ENCODE data around the gene CNPY2. TPM values are rescaled to one million over a fixed set of nuclear protein-coding genes. Genes with fewer than 3 reads are reported as not detected.
"Not testable (repeated sequence)": the region's sequence is repeated elsewhere in the genome, so short reads cannot be mapped to it uniquely, and the experiment has no call there.

The CNPY2 gene
- total RNA-seq, 1 experiment from 2014 or later, result 169 TPM

DNA sequence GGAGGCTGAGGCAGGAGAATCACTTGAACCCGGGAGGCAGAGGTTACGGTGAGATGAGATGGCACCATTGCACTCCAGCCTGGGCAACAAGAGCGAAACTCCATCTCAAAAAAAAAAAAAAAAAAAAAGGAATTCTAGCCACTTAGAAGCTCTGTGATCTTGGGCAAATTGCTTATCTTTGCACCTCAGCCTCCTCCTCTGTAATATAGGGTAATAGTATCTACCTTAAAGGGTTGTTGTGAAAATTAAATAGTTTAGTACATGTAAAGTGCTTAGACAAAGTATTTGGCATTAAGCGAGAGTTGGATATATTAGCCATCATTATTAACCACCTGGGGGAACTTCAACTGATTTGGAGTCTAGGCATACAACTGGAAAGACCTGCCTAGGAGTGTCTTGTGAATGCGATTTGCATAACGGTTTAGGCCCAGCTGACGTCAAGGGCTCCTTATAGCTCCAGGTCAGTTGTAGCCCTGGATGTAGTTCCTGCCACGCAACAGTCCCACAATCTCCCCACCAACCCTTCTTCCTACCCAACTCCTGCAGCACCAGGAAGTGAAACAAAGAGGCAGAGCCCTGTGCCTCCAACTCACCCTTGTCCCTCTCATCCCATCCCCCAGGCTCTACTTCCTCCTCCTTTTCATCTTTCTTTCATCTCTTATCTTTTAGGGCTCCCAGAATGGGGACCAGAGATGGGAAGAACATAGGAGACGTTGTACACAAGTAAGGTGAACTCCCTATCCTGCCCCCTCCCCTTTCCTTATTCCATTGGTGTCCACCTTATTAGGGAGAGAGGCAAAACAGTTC, 20.8 kb upstream of the CNPY2 start:
- Mint-ChIP-seq H3K27me3 (ENCODE audit: insufficient read depth, unreplicated experiment) (no peaks in the 10 kb centered on the region), H3K4me3 (ENCODE audit: unreplicated experiment) (no peak overlapping the region), H3K36me3 (ENCODE audit: insufficient read depth, unreplicated experiment) (peaks cover 19% of the 10 kb centered on the region), H3K4me1 (ENCODE audit: insufficient read depth, unreplicated experiment) (peaks cover 20% of the 10 kb centered on the region), H3K9me3 (ENCODE audit: unreplicated experiment) (no peaks in the 10 kb centered on the region), H3K27ac (ENCODE audit: low read depth, unreplicated experiment) (no peak overlapping the region)
- TF ChIP-seq, protein P1, sequence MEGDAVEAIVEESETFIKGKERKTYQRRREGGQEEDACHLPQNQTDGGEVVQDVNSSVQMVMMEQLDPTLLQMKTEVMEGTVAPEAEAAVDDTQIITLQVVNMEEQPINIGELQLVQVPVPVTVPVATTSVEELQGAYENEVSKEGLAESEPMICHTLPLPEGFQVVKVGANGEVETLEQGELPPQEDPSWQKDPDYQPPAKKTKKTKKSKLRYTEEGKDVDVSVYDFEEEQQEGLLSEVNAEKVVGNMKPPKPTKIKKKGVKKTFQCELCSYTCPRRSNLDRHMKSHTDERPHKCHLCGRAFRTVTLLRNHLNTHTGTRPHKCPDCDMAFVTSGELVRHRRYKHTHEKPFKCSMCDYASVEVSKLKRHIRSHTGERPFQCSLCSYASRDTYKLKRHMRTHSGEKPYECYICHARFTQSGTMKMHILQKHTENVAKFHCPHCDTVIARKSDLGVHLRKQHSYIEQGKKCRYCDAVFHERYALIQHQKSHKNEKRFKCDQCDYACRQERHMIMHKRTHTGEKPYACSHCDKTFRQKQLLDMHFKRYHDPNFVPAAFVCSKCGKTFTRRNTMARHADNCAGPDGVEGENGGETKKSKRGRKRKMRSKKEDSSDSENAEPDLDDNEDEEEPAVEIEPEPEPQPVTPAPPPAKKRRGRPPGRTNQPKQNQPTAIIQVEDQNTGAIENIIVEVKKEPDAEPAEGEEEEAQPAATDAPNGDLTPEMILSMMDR (IDR thresholded peaks at IDR 0.05; ENCODE audit: unreplicated experiment), result no peak
- DNase-seq (ENCODE audit: unreplicated experiment), result no peak
- no TSS peak for BruUV-seq (replicated peaks)
- POLR2A ChIA-PET, result interaction anchor here (1.5 to 6.4 kb wide), 3 partner anchors 20 to 128 kb away, joined by 5 to 87 read pairs (median 9); partner anchors contain the start of genes CNPY2 and STAT2
- intact Hi-C loops (cut with micrococcal nuclease), result no loop called here
- CTCF ChIA-PET, result interaction anchor here (0.5 to 1.6 kb wide), 5 partner anchors 8 to 128 kb away, joined by 3 to 7 read pairs (median 3); no protein-coding TSS in a partner anchor

DNA sequence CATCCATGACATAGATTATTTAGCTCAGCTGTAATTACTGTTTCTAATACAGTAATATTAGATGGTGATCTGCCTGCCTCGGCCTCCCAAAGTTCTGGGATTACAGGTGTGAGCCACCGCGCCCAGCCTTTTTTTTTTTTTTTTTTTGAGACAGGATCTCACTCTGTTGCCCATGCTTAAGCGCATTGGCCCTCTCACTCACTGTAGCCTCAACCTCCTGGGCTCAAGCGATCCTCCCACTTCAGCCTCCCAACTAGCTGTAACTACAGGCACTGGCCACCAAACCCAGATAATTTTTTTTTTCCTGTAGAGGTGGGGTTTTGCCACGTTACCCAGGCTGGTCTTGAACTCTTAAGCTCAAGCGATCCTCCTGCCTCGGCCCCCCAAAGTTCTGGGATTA, 19.7 kb upstream of the CNPY2 start:
- BruUV-seq (replicated peaks); intact Hi-C loops (cut with micrococcal nuclease); H3K27ac Mint-ChIP-seq (ENCODE audit: low read depth, unreplicated experiment); H3K9me3 Mint-ChIP-seq (ENCODE audit: unreplicated experiment); DNase-seq (ENCODE audit: unreplicated experiment); H3K27me3 Mint-ChIP-seq (ENCODE audit: insufficient read depth, unreplicated experiment): not testable (repeated sequence)
- CTCF ChIA-PET, result interaction anchor here (0.7 to 1.3 kb wide), 5 partner anchors 9 to 218 kb away, joined by 3 to 5 read pairs (median 4); partner anchors contain the start of gene ZC3H10
- POLR2A ChIA-PET, result interaction anchor here (1.5 to 6.4 kb wide), 2 partner anchors 19 to 24 kb away, joined by 9 to 87 read pairs; partner anchors contain the start of genes CNPY2 and STAT2
- Mint-ChIP-seq H3K4me1 (ENCODE audit: insufficient read depth, unreplicated experiment) (peaks cover 26% of the 10 kb centered on the region), H3K4me3 (ENCODE audit: unreplicated experiment) (peak overlapping the region; percentile 31), H3K36me3 (ENCODE audit: insufficient read depth, unreplicated experiment) (peaks cover 25% of the 10 kb centered on the region)

DNA sequence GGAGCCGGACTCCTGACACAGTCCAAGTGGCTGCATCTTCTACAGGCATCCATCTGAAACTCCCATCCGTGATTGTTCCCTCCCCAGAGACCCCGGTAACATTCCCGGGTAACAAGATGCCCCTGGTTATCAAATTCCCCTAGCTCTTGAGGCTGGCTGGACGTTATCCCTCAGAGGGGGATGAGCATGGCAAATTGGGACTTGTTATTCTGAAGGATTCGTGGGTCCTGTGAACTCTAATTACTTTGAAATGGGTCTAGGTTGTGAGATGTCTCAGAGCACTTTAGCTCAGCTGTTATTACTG, 18.7 kb upstream of the CNPY2 start:
- ChIA-PET CTCF (interaction anchor here (0.6 to 1.7 kb wide), 7 partner anchors 25 to 264 kb away, joined by 3 to 6 read pairs (median 5); partner anchors contain the start of genes STAT2 and ZC3H10), POLR2A (interaction anchor here (0.5 to 7.0 kb wide), 14 partner anchors 15 to 391 kb away, joined by 3 to 87 read pairs (median 6); partner anchors contain the start of genes CNPY2, CS, NACA and RNF41)
- no peak for DNase-seq (ENCODE audit: unreplicated experiment)
- intact Hi-C loops (cut with micrococcal nuclease), result loop anchor here (1.0 kb wide), 1 partner anchor 26 kb away; the partner anchor contains the start of gene STAT2
- BruUV-seq (replicated peaks), result TSS peak; percentile 98
- TF ChIP-seq, protein P1 (IDR thresholded peaks at IDR 0.05; ENCODE audit: unreplicated experiment), result no peak
- Mint-ChIP-seq H3K27ac (ENCODE audit: low read depth, unreplicated experiment) (peak overlapping the region; percentile 98), H3K36me3 (ENCODE audit: insufficient read depth, unreplicated experiment) (peaks cover 25% of the 10 kb centered on the region), H3K9me3 (ENCODE audit: unreplicated experiment) (no peaks in the 10 kb centered on the region), H3K4me1 (ENCODE audit: insufficient read depth, unreplicated experiment) (peaks cover 26% of the 10 kb centered on the region), H3K4me3 (ENCODE audit: unreplicated experiment) (peak overlapping the region; percentile 83), H3K27me3 (ENCODE audit: insufficient read depth, unreplicated experiment) (no peaks in the 10 kb centered on the region)

DNA sequence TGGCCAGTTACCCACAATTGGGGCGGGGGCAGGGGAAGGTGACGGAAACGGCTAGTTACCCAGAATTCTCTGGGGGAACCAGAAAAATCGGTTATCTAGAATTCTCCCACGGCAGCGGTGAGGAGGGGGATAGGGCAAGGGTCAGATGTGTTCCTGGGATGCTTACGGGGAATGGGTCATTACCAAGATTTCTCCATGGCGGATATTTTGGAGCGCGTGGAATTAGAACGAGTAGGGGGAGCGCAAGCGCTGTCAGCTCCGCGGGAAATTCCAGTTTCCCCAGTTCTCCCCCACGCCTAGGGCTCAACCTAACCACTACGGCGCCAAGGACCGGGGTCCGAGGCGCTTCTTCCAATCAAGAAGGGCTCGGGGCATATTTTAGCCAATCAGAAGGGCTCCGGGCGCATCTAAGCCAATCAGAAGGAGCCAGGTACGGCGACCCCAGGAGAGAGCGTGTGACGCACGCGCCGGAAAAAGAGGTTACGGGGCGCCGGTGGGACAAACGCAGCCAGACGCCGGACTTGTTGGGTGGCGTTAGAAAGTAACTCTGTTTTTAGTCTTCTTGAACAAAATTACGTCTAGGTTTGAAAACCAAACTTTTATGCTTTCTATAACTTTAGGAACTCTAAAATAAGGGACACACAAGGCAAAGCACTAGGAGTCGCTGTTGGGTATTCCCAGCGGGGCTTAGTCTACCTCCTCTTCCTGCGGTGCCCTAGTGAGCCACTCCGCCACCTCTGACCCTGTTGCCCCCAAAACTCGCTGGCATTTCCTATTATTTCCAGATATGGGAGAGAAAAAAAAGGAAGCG, 18.1 kb upstream of the CNPY2 start, which contains the start of gene PAN2:
TSS of gene PAN2 (minus strand) at position 322 of the 811 bp plus-strand sequence. CDS start 906 bp downstream, outside the sequence.
- DNase-seq (ENCODE audit: unreplicated experiment), result peak; percentile 99
- Mint-ChIP-seq H3K4me1 (ENCODE audit: insufficient read depth, unreplicated experiment) (peaks cover 21% of the 10 kb centered on the region), H3K27me3 (ENCODE audit: insufficient read depth, unreplicated experiment) (no peaks in the 10 kb centered on the region), H3K27ac (ENCODE audit: low read depth, unreplicated experiment) (peak within 1 kb of the TSS; percentile 98), H3K9me3 (ENCODE audit: unreplicated experiment) (no peaks in the 10 kb centered on the region), H3K4me3 (ENCODE audit: unreplicated experiment) (peak within 1 kb of the TSS; percentile 83), H3K36me3 (ENCODE audit: insufficient read depth, unreplicated experiment) (peaks cover 30% of the 10 kb centered on the region)
- no TSS peak for BruUV-seq (replicated peaks)
- TF ChIP-seq, protein P1 (IDR thresholded peaks at IDR 0.05; ENCODE audit: unreplicated experiment), result peak; percentile 60
- intact Hi-C loops (cut with micrococcal nuclease), result loop anchor here (1.0 kb wide), 1 partner anchor 26 kb away; the partner anchor contains the start of gene STAT2
- ChIA-PET CTCF (interaction anchor here (0.6 to 1.7 kb wide), 10 partner anchors 18 to 216 kb away, joined by 3 to 5 read pairs (median 4); partner anchors contain the start of genes STAT2 and ZC3H10), POLR2A (interaction anchor here (0.5 to 7.0 kb wide), 29 partner anchors 10 to 392 kb away, joined by 3 to 87 read pairs (median 4); partner anchors contain the start of genes ATP5F1B, CNPY2, COQ10A and CS)
